PC-9 (cell line): ENCODE data around the gene CDH11.

Experiments used
- CTCF ChIP-seq: fragments of 200-600 bp; sonication (generic); conservative IDR thresholded peaks from 2 replicates; pipeline ENCODE4 v1.6.1; 2017; ENCODE audit warnings: mixed run types, antibody characterized with exemption, mild to moderate bottlenecking, moderate library complexity
- EZH2 ChIP-seq: fragments of 200-600 bp; sonication (generic); IDR thresholded peaks from 2 replicates; pipeline ENCODE4 v1.8.0; 2017; ENCODE audit warnings: antibody characterized with exemption, low read depth

- TF ChIP-seq CTCF = no peak
- no peak for TF ChIP-seq EZH2
These were observed 144.5 kb downstream of the CDH11 start for GRCh38 chr16:64977206-64977920.
